GM13976 (cell line): ENCODE measurements around the gene CLDN2.

ENCODE experiments used
- DNase-seq: peaks from one replicate; pipeline ENCODE4 v3.0.0; 2012; ENCODE audit warnings: low spot score
- CTCF ChIP-seq: IDR thresholded peaks from 2 replicates; pipeline ENCODE4 v1.5.1; 2012; ENCODE audit warnings: borderline replicate concordance, mild to moderate bottlenecking; ENCODE audit not compliant: insufficient read depth; ENCODE audit errors: extremely low read depth, missing control alignments, control extremely low read depth
- in situ Hi-C: fragments of 300-500 bp; cut with MboI; formaldehyde crosslinking; loops from one replicate; pipeline ENCODE4 v1.12.0; 2022; ENCODE audit warnings: low sequenced_read_pairs, mixed read lengths, inconsistent platforms; ENCODE audit not compliant: unreplicated experiment

CLDN2 gene

GRCh38 chrX:106940068-106940467 lies 19.9 kb downstream of the CLDN2 start:
- TF ChIP-seq CTCF, result no peak
- in situ Hi-C loops, result no loop called here
- no peak for DNase-seq

GRCh38 chrX:106946464-106946863 lies 26.3 kb downstream of the CLDN2 start:
- in situ Hi-C loops, result no loop called here
- DNase-seq, result no peak
- TF ChIP-seq CTCF, result no peak

- TF ChIP-seq CTCF, result no peak
- DNase-seq, result no peak
- in situ Hi-C loops, result no loop called here
Observed at GRCh38 chrX:106948641-106949040, 28.4 kb downstream of the CLDN2 start.

GRCh38 chrX:106949366-106949765 lies 29.2 kb downstream of the CLDN2 start:
- TF ChIP-seq CTCF, result no peak
- in situ Hi-C loops, result no loop called here
- no peak for DNase-seq

GRCh38 chrX:106950381-106950780 lies 30.2 kb downstream of the CLDN2 start:
- DNase-seq, result no peak
- in situ Hi-C loops, result no loop called here

GRCh38 chrX:106951230-106951629 lies 31.0 kb downstream of the CLDN2 start:
- no peak for DNase-seq
- no peak for TF ChIP-seq CTCF
- in situ Hi-C loops, result no loop called here

More at GRCh38 chrX:106950381-106950780, 30.2 kb downstream of the CLDN2 start:
- no peak for TF ChIP-seq CTCF

GRCh38 chrX:106952089-106952488 lies 31.9 kb downstream of the CLDN2 start:
- no peak for TF ChIP-seq CTCF
- DNase-seq, result no peak
- in situ Hi-C loops, result no loop called here
